ENCODE measurements around the gene IRAK1BP1.

DNA sequence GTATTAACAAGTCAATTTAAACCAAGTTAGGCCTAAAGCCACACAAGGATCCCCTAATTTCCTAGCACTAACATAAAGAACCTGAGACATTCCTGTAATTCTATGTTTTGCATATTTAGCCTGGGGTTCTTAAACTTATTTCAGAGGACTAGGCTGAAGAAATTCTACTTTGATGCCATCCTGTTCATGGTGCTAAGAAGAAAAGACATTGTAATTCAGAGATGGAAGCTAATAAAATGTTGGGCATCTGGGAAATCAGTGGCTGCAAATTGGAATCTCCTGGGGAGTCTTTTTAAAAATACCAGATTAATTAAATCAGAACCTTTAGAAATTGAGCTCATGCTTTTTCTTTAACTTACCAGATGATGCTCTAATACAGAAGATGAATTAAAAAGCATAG lies 26.2 kb upstream of the IRAK1BP1 start:
- TF ChIP-seq, protein P1, sequence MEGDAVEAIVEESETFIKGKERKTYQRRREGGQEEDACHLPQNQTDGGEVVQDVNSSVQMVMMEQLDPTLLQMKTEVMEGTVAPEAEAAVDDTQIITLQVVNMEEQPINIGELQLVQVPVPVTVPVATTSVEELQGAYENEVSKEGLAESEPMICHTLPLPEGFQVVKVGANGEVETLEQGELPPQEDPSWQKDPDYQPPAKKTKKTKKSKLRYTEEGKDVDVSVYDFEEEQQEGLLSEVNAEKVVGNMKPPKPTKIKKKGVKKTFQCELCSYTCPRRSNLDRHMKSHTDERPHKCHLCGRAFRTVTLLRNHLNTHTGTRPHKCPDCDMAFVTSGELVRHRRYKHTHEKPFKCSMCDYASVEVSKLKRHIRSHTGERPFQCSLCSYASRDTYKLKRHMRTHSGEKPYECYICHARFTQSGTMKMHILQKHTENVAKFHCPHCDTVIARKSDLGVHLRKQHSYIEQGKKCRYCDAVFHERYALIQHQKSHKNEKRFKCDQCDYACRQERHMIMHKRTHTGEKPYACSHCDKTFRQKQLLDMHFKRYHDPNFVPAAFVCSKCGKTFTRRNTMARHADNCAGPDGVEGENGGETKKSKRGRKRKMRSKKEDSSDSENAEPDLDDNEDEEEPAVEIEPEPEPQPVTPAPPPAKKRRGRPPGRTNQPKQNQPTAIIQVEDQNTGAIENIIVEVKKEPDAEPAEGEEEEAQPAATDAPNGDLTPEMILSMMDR (conservative IDR thresholded peaks at IDR 0.05) = no peak
- TF ChIP-seq EZH2 (IDR thresholded peaks at IDR 0.05; ENCODE audit: low read depth) = no peak

Measured in PC-9 (cell line).